Stimulated activated CD8-positive, alpha-beta memory T cell treated with anti-CD3 and anti-CD28 coated beads, Interleukin-4, amount 100 ng/mL, for 4 hours (primary cell): ENCODE data around the gene SDF4.

ENCODE experiments used
- DNase-seq, 2 donors: peaks; one replicate each; pipeline ENCODE4 v3.0.0-alpha.2; 2020; ENCODE audit warnings: low read depth in 2 of 2, low spot score in 1 of 2

Gene SDF4

DNA sequence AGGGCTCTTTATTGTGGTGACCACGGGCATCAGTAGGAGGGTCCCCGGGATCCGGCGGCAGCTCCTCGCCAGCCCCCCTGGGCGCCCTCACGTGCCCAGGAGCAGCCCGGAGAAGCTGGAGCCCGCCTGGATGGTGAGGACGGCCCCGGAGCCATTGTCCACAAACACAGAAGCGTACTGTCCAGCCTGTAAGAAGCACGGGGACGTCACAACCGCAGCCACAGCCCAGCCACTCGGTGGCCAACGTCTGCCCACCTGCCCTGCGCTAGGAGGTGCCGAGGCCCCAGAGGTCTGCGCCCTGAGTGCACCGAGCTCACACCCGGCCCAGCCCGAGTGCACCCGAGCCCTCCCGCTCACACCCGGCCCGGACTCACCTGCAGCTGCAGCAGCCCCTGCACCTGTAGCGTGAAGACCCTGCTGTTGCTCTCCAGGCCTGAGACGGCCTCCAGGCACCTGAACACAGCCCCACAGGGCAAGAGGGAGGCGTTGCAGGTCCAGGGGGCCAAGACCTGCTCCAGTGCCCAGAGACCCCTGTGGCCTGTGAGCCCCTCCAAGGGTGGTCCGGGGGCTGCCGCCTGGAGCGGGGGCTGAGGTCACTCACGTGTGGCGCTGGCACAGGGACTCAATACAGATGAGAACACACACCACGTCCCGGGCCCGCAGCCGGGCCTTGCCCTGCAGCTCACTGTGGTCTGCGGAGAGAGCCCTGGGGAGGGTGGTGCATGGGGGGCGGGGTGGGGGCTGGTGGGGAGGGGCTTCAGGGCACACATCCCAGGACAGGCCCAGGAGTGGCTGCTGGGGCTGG is 10.9 kb upstream of the SDF4 start:
- no peak for DNase-seq

DNA sequence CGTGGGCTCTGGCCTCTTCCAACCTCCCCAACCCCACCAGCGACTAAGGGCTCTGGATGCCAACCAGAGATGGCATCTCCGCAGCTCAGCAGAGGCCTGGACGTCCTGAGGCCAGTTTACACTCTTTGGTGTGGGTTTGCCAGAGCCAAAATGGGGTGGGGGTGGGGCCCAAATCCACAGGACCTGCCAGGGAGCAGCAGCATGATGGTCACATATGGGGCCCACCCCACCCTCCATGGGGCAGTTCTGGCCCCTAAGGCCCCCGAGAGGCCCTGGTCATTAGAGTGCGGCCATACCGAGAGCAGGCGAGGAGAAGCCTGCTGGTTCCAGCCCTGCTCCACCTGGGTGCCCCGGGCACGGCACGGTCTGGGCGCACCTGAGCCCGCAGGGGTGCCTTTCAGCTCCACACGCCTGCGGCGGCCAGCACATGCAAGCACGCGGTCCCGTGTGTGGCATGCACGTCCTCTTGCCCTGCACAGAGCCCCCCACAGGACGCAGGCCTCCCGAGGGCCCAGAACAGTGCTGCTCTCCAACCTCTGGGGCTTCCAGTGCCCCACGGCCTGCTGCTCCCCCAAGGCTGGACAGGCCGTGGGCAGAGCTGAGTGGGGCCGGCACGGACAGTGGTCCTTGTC is 9.9 kb upstream of the SDF4 start:
- no peak for DNase-seq

GRCh38 chr1:1240822-1241587 is 9.2 kb upstream of the SDF4 start:
- no peak for DNase-seq

- DNase-seq: no peak
Measured at GRCh38 chr1:1240348-1240732, 8.5 kb upstream of the SDF4 start.

DNA sequence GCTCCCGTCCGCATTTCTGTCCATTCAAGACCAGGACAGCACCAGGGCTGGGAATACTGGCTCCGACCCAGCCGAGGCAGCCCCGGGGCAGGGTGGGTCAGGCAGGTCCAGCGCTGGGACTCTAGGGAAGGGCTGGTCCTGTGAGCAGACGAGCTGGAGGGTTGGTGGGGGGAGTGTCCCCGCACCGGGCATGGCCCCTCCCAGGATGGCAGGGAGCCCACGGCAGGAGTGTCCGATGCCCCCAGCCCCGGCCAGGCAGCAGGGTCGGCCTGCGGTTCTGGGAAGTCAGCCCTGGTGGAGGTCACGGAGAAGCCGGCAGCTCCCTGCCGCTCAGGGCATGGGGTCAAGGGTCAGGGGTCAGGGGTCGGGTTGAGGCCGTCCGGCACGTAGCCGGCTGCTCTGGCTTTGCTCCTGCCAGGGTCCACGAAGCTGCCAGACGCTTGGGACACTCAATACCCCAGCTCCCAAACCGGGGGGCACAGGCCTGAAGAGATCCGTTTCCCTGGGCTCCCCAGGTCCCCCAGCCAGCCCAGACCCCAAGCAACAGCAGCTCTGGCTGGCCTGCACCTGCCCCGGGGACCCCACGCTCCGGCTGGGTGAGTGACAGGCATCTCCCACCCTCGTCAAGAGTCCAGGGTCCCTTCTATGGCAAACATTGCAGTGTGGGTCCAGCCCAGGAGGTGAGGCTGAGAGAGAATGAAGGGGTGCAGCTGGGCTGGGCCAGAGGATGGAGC is 8.0 kb upstream of the SDF4 start:
- no peak for DNase-seq

DNA sequence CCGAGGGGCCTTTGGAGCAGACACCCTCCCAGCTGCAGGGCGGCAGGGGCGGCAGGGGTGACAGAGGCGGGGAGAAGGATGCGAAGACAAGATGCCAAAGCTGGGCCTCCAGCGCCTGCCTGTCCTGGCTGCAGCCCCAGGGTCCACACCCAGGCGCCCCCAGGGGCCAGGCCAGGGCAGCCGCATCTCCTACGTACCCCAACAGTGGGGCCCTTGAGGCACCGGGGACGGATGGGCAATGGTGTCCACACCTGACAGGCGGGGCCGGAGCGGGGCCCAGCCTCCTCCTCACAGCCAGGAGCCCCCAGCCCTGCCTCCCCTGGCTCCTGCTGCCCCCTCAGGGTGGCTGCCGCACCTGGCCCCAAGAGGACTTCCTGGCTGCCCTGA is 7.4 kb upstream of the SDF4 start:
- DNase-seq: no peak

DNA sequence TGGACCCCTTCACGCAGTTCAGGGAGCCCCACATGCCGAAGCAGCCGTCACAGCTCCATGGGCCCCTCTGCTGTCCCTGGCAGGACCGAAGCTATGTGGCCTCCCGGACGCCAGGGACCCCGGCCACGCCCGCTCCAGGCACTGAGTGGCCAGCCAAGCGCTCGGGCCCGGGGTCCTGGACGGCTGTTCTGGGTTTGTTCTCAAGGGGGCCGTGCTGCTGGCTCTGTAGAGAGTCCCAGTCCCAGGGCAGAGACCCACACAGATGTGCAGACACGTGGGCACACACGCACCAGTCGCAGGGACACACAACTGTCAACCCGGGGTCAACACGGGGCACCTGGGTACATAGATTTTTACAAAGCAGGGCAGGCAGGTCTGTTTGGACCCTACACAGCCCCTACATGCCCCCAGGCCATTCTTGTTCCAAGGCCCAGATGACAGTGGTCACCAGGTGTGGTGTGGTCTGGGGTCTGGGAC is 6.9 kb upstream of the SDF4 start:
- DNase-seq: no peak

- no peak for DNase-seq
Measured at GRCh38 chr1:1237874-1238701, 6.3 kb upstream of the SDF4 start.

- no peak for DNase-seq
Measured at GRCh38 chr1:1236945-1237873, 5.4 kb upstream of the SDF4 start.

GRCh38 chr1:1236176-1236763 is 4.5 kb upstream of the SDF4 start:
- DNase-seq: no peak

GRCh38 chr1:1235016-1235744 is 3.4 kb upstream of the SDF4 start:
- no peak for DNase-seq

DNA sequence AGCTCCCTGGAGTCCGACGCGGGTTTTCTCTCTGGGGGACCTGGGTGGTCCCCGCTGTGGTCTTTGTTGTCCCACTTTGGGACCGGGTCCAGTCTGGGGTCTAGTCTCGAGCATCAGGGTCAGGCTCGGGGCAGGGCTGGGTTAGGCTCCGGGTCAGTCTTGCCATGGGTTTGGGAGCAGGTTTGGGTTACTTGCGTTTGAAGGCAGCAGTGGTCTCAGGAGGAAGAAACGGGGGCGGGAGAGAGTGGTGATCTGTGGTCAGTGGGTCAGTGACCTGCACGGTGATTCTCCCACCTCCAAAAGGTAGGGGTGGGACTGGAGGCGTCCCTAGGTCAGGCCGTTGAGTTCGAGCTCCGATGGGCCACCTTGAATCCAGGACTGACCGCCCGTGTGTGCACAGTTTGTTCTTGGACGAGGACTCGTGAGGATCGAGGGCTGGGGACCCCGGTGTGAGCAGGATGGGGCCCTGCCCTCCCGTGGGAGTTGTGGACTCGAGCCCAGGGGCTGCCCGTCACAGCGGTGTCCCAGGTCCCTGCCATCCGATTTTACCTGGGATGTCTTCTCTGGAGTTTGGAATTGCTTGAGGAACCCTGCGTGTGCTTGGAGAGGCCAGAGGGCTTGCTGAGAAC is 2.5 kb upstream of the SDF4 start:
- DNase-seq: no peak

- DNase-seq: no peak
Measured at GRCh38 chr1:1233567-1233892, 1.7 kb upstream of the SDF4 start.

- no peak for DNase-seq
Measured at GRCh38 chr1:1232796-1233566, 1.2 kb upstream of the SDF4 start.

GRCh38 chr1:1232208-1232795 is 501 bp upstream of the SDF4 start, which contains the start of gene B3GALT6:
Gene B3GALT6 (plus strand): TSS chr1:1232237. CDS start chr1:1232279, 42 bp downstream.
- DNase-seq: no peak

DNA sequence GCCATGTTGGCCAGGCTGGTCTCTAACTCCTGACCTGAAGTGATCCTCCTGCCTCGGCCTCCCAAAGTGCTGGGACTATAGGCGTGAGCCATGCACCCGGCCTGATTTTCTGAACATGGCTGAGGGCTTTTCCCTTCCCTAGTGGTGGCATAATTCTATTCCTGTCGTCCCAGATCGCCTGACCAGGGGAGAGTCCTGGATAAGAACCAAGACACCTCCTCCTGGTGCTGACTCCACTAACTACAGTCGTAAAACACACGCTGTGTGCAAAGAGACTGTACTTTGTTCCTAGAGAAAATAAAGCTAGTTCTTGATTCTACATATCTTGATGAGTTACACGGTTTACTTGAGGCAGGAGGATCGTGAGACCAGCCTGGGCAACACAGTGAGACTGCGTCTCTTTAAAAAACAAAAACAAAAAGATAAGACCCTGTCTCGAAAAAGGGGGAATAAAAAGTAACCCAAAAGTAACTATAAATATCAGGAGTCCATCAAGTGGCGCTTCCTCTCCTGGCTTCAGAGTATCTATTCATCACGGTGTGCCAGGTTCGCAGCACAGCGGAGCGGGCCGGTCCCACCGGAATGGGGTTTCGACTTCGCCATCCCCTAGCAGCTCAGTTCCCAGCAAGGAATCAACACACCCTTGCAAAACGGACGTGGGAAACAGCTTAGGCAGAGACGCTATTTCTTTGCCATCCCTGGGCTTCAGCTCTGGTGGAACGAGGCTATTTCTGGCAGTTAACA is 973 bp downstream of the SDF4 start:
- DNase-seq: no peak
